Measurements from ENCODE around the gene MGLL. TPM values are rescaled to one million over a fixed set of nuclear protein-coding genes. Genes with fewer than 3 reads are reported as not detected.

Gene MGLL
- total RNA-seq, 1 donor from 2014 or later = 10.3 TPM

DNA sequence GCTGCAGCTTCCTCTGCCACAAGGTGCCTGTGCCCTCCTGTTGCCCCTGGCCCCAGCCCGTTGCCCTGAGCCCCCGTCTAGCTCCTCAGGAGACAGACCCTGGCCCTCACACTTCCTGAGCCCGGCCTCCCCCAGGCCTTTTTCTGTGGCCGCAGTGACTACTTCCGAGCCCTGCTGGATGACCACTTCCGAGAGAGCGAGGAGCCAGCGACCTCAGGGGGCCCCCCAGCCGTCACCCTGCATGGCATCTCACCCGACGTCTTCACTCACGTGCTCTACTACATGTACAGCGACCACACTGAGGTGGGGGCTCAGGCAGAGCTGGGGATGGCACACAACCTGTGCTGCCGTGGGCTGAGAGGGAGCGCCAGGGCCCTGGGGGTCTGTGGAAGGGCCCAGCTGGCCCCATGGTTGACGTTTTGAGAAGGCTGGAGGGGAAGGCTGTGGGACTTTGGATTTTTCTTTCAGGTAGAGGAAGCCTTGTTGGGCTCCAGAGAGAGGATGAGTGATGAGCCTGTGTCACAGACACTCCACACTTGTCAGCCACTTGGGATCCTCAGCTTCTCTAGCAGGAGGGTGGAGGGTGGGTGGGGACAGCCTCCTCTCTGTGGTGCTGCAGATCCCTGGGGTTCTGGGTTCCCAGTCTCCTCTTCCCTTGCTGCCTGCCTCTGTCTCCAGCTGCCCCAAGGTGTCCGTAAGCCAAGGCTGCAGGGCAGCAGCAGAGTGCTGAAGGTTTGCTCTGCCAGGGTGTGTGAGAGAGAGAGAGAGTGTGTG, 144.6 kb downstream of the MGLL start:
- no peak overlapping the region for H3K4me3 Mint-ChIP-seq (ENCODE audit: unreplicated experiment)
- no peak for DNase-seq
- no peak for TF ChIP-seq CTCF (IDR thresholded peaks at IDR 0.05; ENCODE audit: partially characterized antibody, unreplicated experiment)

GRCh38 chr3:127676921-127677351, 145.4 kb downstream of the MGLL start:
- Mint-ChIP-seq H3K27me3 (ENCODE audit: unreplicated experiment) (peaks cover 15% of the 10 kb centered on the region), H3K36me3 (ENCODE audit: unreplicated experiment) (no peaks in the 10 kb centered on the region), H3K4me1 (ENCODE audit: low read depth, unreplicated experiment) (peaks cover 7% of the 10 kb centered on the region), H3K27ac (ENCODE audit: unreplicated experiment) (no peak overlapping the region), H3K4me3 (ENCODE audit: unreplicated experiment) (no peak overlapping the region), H3K9me3 (ENCODE audit: unreplicated experiment) (peaks cover 22% of the 10 kb centered on the region)
- TF ChIP-seq CTCF (IDR thresholded peaks at IDR 0.05; ENCODE audit: partially characterized antibody, unreplicated experiment) = no peak
- DNase-seq = no peak

More for the DNA sequence above, 144.6 kb downstream of the MGLL start:
- Mint-ChIP-seq H3K36me3 (ENCODE audit: unreplicated experiment) (no peaks in the 10 kb centered on the region), H3K27me3 (ENCODE audit: unreplicated experiment) (peaks cover 18% of the 10 kb centered on the region), H3K9me3 (ENCODE audit: unreplicated experiment) (peaks cover 22% of the 10 kb centered on the region), H3K27ac (ENCODE audit: unreplicated experiment) (no peak overlapping the region), H3K4me1 (ENCODE audit: low read depth, unreplicated experiment) (peaks cover 7% of the 10 kb centered on the region)

DNA sequence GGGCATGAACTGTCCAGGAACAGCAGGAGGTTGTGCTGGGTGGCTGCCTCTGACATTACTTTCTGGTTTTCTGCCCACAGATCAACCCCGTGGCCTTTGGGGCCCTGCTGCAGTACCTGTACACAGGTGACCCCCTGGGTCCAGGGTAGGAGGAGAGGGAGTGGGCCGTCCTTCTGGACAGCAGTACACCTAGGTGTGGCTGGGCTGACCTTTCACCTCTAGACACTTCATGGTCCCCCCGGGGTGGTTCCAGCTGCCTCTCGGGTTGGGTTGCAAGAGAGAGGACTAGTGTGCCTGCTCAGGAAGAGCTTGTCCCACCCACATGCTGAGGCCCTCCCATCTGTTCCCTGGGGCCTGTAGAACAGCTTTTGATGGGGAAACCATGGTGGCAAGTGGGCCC, 145.9 kb downstream of the MGLL start:
- H3K36me3 Mint-ChIP-seq (ENCODE audit: unreplicated experiment) = no peaks in the 10 kb centered on the region
- no peak overlapping the region for H3K4me3 Mint-ChIP-seq (ENCODE audit: unreplicated experiment)
- H3K27me3 Mint-ChIP-seq (ENCODE audit: unreplicated experiment) = peaks cover 17% of the 10 kb centered on the region
- peaks cover 7% of the 10 kb centered on the region for H3K4me1 Mint-ChIP-seq (ENCODE audit: low read depth, unreplicated experiment)
- no peak for DNase-seq
- H3K27ac Mint-ChIP-seq (ENCODE audit: unreplicated experiment) = no peak overlapping the region
- no peak for TF ChIP-seq CTCF (IDR thresholded peaks at IDR 0.05; ENCODE audit: partially characterized antibody, unreplicated experiment)
- peaks cover 24% of the 10 kb centered on the region for H3K9me3 Mint-ChIP-seq (ENCODE audit: unreplicated experiment)

GRCh38 chr3:127675651-127676391, 146.5 kb downstream of the MGLL start:
- no peak for DNase-seq
- H3K4me1 Mint-ChIP-seq (ENCODE audit: low read depth, unreplicated experiment) = peaks cover 7% of the 10 kb centered on the region
- H3K27me3 Mint-ChIP-seq (ENCODE audit: unreplicated experiment) = peaks cover 19% of the 10 kb centered on the region
- TF ChIP-seq CTCF (IDR thresholded peaks at IDR 0.05; ENCODE audit: partially characterized antibody, unreplicated experiment) = no peak
- H3K27ac Mint-ChIP-seq (ENCODE audit: unreplicated experiment) = no peak overlapping the region
- peaks cover 25% of the 10 kb centered on the region for H3K9me3 Mint-ChIP-seq (ENCODE audit: unreplicated experiment)
- H3K4me3 Mint-ChIP-seq (ENCODE audit: unreplicated experiment) = peak overlapping the region; percentile 46
- H3K36me3 Mint-ChIP-seq (ENCODE audit: unreplicated experiment) = no peaks in the 10 kb centered on the region

- no peak for DNase-seq
- H3K4me1 Mint-ChIP-seq (ENCODE audit: low read depth, unreplicated experiment) = peaks cover 7% of the 10 kb centered on the region
Measured at GRCh38 chr3:127674790-127675189, 147.5 kb downstream of the MGLL start.

More at GRCh38 chr3:127674790-127675189, 147.5 kb downstream of the MGLL start:
- peaks cover 17% of the 10 kb centered on the region for H3K27me3 Mint-ChIP-seq (ENCODE audit: unreplicated experiment)
- H3K27ac Mint-ChIP-seq (ENCODE audit: unreplicated experiment) = no peak overlapping the region
- TF ChIP-seq CTCF (IDR thresholded peaks at IDR 0.05; ENCODE audit: partially characterized antibody, unreplicated experiment) = no peak
- H3K36me3 Mint-ChIP-seq (ENCODE audit: unreplicated experiment) = no peaks in the 10 kb centered on the region
- H3K4me3 Mint-ChIP-seq (ENCODE audit: unreplicated experiment) = peak overlapping the region; percentile 70
- H3K9me3 Mint-ChIP-seq (ENCODE audit: unreplicated experiment) = peaks cover 25% of the 10 kb centered on the region

Measured in glutamatergic neuron (in vitro differentiated cells).